Bronchial epithelial cell (primary cell): ENCODE data around the gene IFNA5. TPM values are rescaled to one million over a fixed set of nuclear protein-coding genes. Genes with fewer than 3 reads are reported as not detected.

Source experiments
- DNase-seq: peaks from one replicate; pipeline ENCODE4 v3.0.0-alpha.2; 2010; ENCODE audit warnings: low read depth
- FAIRE-seq: peaks from 2 replicates; lab custom pipeline; 2011; peaks lifted over from hg19 to GRCh38; lab: Jason Lieb, UNC
- H3K27me3 ChIP-seq: 2 replicates; pipeline ENCODE4 v1.5.1; 2011; ENCODE audit warnings: low read length; ENCODE audit not compliant: control insufficient read depth, insufficient read depth
- H3K36me3 ChIP-seq: 2 replicates; pipeline ENCODE4 v1.5.1; 2011; ENCODE audit warnings: low read length; ENCODE audit not compliant: control insufficient read depth, insufficient read depth
- H3K4me3 ChIP-seq: 2 replicates; pipeline ENCODE4 v1.5.1; 2011; ENCODE audit warnings: mild to moderate bottlenecking, low read depth, low read length, control low read depth
- CTCF ChIP-seq: IDR thresholded peaks from 2 replicates; pipeline ENCODE4 v1.5.1; 2011; ENCODE audit warnings: mild to moderate bottlenecking, moderate library complexity, low read length, control low read depth, inconsistent platforms; ENCODE audit not compliant: insufficient read depth, severe bottlenecking
- total RNA-seq: library from RNA; depleted of rRNA; stranded (reverse); fragments of >200 nt; gene quantifications from 2 replicates; pipeline ENCODE4 v1.2.1, GENCODE V29; 2014

IFNA5 gene
- not detected in 2 replicates for total RNA-seq

DNA sequence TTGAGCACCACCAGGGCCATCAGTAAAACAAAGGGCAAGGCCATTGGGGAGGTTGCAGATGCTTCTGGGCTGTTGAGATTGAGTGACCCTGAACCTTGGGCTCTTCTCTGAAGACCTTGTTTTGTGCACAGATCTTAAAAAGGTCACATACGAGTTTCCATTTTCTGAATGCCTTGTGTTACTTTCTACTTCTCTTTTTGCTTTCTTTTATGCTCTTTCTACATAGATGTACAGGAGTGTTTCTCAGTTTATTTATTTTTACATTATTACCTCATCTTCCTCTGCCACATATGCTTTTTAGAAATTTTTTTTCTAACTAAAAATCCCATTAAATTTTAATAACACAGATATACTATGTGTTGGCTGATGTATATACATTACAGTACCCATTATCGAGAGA, at the start of gene IFNA5:
Gene IFNA5, minus strand, starts transcription at position 101 of the 400 bp plus-strand sequence. Its CDS starts 57 bp downstream, at position 44.
- no peaks in the 10 kb centered on the region for H3K36me3 ChIP-seq
- no peak for DNase-seq
- H3K4me3 ChIP-seq = no peak within 1 kb of the TSS
- H3K27me3 ChIP-seq = peaks cover 11% of the 10 kb centered on the region
- FAIRE-seq = no peak
- no peak for TF ChIP-seq CTCF

DNA sequence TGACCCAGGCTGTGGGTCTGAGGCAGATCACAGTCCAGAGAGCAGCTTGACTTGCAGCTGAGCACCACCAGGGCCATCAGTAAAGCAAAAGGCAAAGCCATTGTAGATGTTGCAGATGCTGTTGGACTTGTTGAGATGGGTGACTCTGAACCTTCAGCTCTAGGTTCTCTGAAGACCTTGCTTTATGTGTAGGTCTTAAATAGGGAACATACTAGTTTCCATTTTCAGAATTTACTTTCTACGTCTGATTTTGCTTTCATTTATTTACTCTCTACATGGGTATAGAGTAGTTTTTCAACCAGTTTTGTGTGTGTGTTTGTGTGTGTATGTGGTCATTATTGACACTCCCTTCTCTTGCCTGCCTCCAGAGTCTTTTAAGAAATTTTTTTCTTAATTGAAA, 45.7 kb upstream of the IFNA5 start, which contains the start of gene IFNA6:
Gene IFNA6, minus strand, starts transcription at position 101 of the 400 bp plus-strand sequence. Its CDS starts 0 bp downstream, at position 101.
- Histone ChIP-seq H3K36me3 (no peaks in the 10 kb centered on the region), H3K27me3 (peaks cover 6% of the 10 kb centered on the region), H3K4me3 (no peak within 1 kb of the TSS)
- no peak for DNase-seq
- peak; percentile 18 for FAIRE-seq
- TF ChIP-seq CTCF = no peak

DNA sequence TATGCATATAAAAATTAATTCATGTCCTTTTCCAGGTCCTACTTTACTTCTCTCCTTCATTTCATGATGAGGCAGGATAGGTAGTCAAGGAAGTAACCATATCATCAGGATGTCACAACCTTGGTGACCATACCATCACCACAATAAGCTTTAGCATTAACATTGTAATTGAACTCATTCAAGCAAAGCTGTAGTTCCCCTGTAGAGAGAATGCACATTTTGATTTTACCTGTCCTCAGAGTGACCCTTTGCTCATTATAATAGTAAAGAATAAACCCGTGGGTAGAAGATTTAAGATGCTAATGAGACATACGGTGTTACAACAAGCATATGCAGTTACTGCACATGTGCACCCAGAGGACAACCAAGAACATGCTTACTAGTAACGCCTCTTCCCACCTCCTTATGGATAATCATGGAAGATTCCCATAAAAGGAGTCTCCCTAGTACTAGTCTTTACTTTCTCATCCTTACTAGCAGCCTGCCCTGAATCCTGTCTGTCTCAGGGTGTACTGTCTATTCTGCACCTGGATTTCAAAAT, 43.4 kb upstream of the IFNA5 start:
- H3K27me3 ChIP-seq = peaks cover 6% of the 10 kb centered on the region
- no peak for DNase-seq
- H3K4me3 ChIP-seq = no peak overlapping the region
- no peak for TF ChIP-seq CTCF
- no peaks in the 10 kb centered on the region for H3K36me3 ChIP-seq
- no peak for FAIRE-seq

GRCh38 chr9:21340735-21341134, 35.6 kb upstream of the IFNA5 start:
- Histone ChIP-seq H3K4me3 (no peak overlapping the region), H3K27me3 (no peaks in the 10 kb centered on the region), H3K36me3 (no peaks in the 10 kb centered on the region)
- FAIRE-seq = no peak
- DNase-seq = no peak
- TF ChIP-seq CTCF = no peak

DNA sequence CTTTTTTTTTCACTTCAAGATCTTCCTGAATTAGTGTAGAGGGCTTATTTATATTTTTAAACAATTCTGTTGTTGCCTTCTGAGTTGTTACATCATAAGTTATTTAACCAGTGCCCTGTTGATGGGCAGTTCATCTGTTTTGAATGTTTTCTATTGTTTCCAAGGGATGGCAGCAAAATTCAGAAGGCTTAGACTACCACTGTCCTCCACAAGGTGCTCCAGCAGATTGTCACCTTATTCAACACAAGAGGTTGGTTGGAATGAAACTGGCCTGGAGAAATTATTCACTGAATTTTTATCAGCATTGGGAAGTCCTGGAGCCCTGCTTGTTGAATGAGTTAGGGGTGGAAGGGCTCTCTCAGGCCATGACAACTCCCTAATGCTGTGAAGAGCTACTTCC, 31.3 kb upstream of the IFNA5 start:
- H3K4me3 ChIP-seq = no peak overlapping the region
- no peak for TF ChIP-seq CTCF
- no peak for FAIRE-seq

More for the DNA sequence above, 31.3 kb upstream of the IFNA5 start:
- no peaks in the 10 kb centered on the region for H3K27me3 ChIP-seq
- H3K36me3 ChIP-seq = peaks cover 5% of the 10 kb centered on the region
- DNase-seq = no peak
